Transverse colon (tissue), 4 donors: Measurements from ENCODE around the gene PIAS4. TPM values are rescaled to one million over a fixed set of nuclear protein-coding genes. Genes with fewer than 3 reads are reported as not detected.
"Not testable (repeated sequence)": the region's sequence is repeated elsewhere in the genome, so short reads cannot be mapped to it uniquely, and the experiment has no call there.

ENCODE experiments used
- DNase-seq: peaks from one replicate; pipeline ENCODE4 v3.0.0-alpha.2; 2019
- H3K27ac ChIP-seq, 4 donors: fragments of 200-600 bp; sonication (generic); 2 replicates each; pipeline ENCODE4 v1.5.1; 2016 to 2018; ENCODE audit warnings: inconsistent platforms in 4 of 4
- H3K27me3 ChIP-seq: fragments of 200-600 bp; sonication (generic); 2 replicates; pipeline ENCODE4 v1.5.1; 2017; ENCODE audit warnings: inconsistent platforms
- H3K36me3 ChIP-seq, 4 donors: fragments of 200-600 bp; sonication (generic); 2 replicates each; pipeline ENCODE4 v1.5.1; 2017 to 2019; ENCODE audit warnings: inconsistent platforms in 4 of 4
- H3K4me1 ChIP-seq, 4 donors: fragments of 200-600 bp; sonication (generic); 2 replicates each; pipeline ENCODE4 v1.5.1; 2017 to 2020; ENCODE audit warnings: inconsistent platforms in 4 of 4
- H3K4me3 ChIP-seq, 4 donors: fragments of 200-600 bp; sonication (generic); 1 replicate in 1 of 4; 2 replicates in 3 of 4; pipeline versions ENCODE4 v1.5.1 to v1.6.1; 2017 to 2019; ENCODE audit warnings: inconsistent platforms in 4 of 4
- H3K9me3 ChIP-seq, 2 donors: fragments of 200-600 bp; sonication (generic); 2 replicates each; pipeline ENCODE4 v1.5.1; 2017 to 2019; ENCODE audit warnings: inconsistent platforms in 2 of 2
- EP300 ChIP-seq: sonication (generic); formaldehyde crosslinking; IDR thresholded peaks from one replicate; pipeline ENCODE4 v1.6.1; 2017; ENCODE audit warnings: antibody characterized with exemption, low read depth
- POLR2A ChIP-seq: fragments of 450-650 bp; IDR thresholded peaks from one replicate; pipeline ENCODE4 v1.6.1; 2016; ENCODE audit warnings: antibody characterized with exemption, mild to moderate bottlenecking, moderate library complexity
- POLR2AphosphoS5 ChIP-seq, 3 donors: sonication (generic); formaldehyde crosslinking; IDR thresholded peaks; one replicate each; pipeline ENCODE4 v1.6.1; 2016; ENCODE audit warnings: antibody characterized with exemption in 3 of 3
- WGBS, 2 donors: methylation state at CpG; one replicate each; pipeline ENCODE4 v1.1.5; 2018; ENCODE audit warnings: low coverage in 1 of 2; 5-methylcytosine and 5-hydroxymethylcytosine counted together
- in situ Hi-C, 4 donors: fragments of 200-750 bp; cut with MboI; loops; one replicate each; pipeline versions ENCODE4 v1.15.0 to v1.15.1; 2017; ENCODE audit warnings: low sequenced_read_pairs in 3 of 4, low pct_ligation_motif_present in 1 of 4, low pct_unique_long_range_greater_than_20kb in 1 of 4
- intact Hi-C: fragments of 100-400 bp; cut with DNase I; formaldehyde crosslinking; loops from one replicate; pipeline ENCODE4 v1.15.1; 2023; ENCODE audit warnings: low total_unique reads
- total RNA-seq, 4 donors: library from RNA; depleted of rRNA; stranded (reverse); fragments of >200 nt; gene quantifications; one replicate each; pipeline ENCODE4 v1.1.0, GENCODE V29; 2016
- TF ChIP-seq, protein P1 (sequence below), 5 experiments: fragments of 200-600 bp in 3 of 5; fragments of 450-650 bp in 2 of 5; sonication (generic) in 3 of 5; IDR thresholded peaks; 1 replicate in 2 of 5; 2 replicates in 3 of 5; pipeline ENCODE4 v1.5.1; 2016 to 2017; ENCODE audit warnings: antibody characterized with exemption in 5 of 5, inconsistent platforms in 3 of 5, mild to moderate bottlenecking in 2 of 5, moderate library complexity in 1 of 5

The PIAS4 gene
- total RNA-seq, 4 donors from 2014 or later = 15.5 to 110 (median 23.0) TPM

DNA sequence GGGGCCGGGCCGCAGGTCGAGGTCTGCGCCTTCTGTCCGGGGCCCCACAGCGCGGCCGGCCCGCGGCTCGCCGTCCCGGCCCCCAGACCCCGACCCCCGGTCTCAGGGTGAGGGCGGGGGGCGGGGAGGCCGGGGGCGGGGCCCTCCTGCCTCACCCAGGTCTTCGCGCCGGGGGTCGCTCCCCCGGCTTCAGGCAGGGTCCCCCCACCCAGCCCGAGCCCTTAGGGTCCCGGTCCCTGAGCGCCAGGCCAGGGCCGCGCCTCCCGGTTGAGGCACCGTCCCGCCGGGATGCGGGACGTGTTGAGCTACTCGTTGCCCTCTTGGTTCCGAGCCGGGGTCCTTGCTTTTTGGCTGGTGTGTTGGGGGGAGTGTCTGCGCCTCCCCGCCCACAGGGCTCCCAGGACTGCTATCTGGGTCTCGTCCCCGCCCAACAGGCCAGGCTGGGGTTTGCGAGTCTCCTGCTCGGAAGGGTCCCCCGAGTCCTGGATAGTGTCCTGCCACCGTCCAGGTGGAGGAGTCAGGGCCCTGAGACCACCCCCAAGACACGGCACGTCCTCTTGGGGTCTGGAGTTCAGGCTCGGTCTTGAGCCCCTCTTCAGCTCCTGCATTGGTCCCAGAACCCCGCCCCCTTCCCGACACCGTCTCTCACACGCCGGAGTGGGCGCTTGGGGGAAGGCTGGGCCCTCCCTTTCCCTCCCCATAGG is 452 bp downstream of the PIAS4 start:
- Histone ChIP-seq H3K4me3 (peak overlapping the region; percentile 88 to 98 (median 92)), H3K9me3 (no peaks in the 10 kb centered on the region), H3K36me3 (no peaks in the 10 kb centered on the region), H3K27me3 (no peaks in the 10 kb centered on the region), H3K27ac (peak overlapping the region; percentile 90 to 93 (median 91)), H3K4me1 (peaks cover 38 to 50% (median 44%) of the 10 kb centered on the region in 4 donors)
- intact Hi-C loops = no loop called here
- no peak for TF ChIP-seq POLR2AphosphoS5 (IDR thresholded peaks at IDR 0.05)
- no peak for TF ChIP-seq EP300
- TF ChIP-seq, protein P1, sequence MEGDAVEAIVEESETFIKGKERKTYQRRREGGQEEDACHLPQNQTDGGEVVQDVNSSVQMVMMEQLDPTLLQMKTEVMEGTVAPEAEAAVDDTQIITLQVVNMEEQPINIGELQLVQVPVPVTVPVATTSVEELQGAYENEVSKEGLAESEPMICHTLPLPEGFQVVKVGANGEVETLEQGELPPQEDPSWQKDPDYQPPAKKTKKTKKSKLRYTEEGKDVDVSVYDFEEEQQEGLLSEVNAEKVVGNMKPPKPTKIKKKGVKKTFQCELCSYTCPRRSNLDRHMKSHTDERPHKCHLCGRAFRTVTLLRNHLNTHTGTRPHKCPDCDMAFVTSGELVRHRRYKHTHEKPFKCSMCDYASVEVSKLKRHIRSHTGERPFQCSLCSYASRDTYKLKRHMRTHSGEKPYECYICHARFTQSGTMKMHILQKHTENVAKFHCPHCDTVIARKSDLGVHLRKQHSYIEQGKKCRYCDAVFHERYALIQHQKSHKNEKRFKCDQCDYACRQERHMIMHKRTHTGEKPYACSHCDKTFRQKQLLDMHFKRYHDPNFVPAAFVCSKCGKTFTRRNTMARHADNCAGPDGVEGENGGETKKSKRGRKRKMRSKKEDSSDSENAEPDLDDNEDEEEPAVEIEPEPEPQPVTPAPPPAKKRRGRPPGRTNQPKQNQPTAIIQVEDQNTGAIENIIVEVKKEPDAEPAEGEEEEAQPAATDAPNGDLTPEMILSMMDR (IDR thresholded peaks at IDR 0.05) = no peak
- TF ChIP-seq POLR2A = no peak
- DNase-seq = peak; percentile 48
- 1% methylated on average over 43 of the region's 55 CpGs; no CpG with 5 or more reads in 1 of the 2 donors for WGBS, 2 donors
- in situ Hi-C loops = no loop called here

DNA sequence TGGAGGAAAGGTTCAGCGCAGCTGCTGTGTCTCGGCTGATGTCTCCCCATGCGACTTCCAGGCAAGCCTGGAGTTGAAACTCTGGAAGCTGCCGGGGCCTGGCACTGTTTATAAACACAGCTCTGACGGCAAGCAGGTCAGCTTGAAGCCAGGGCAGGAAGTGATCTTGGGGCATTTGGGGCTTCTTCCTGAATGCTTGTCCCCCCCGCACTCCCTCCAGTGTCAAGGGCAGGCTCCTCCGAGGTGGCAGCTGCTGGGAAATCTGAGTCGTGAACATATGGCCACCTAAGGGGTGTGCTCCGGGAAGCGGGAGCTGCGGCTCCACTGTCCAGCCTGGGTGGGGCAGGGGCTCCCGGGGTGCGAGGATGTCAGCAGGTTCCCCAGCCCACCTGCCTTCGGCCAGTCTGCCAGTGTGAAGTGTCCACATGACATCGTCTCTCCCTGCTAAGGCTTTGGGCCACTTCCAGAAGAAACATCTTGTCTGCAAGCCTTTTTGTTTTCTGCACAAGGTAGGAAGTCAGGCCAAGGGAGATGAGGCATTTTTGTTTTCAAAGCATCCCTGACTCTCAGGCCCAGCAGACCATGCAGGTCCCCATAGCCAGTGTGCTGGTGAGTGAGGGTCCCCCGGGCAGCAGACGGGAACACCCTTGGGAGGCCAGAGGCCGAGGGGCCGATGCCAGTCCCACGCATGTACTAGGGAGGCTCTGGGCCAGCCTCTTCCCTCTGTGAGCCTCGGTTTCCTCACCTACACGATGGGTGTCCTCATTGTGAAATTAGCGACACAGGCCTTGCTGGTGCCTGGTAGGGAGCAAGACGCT is 2.7 kb downstream of the PIAS4 start:
- WGBS, 2 donors = 68% methylated on average over 23 of the region's 24 CpGs; no CpG with 5 or more reads in 1 of the 2 donors

DNA sequence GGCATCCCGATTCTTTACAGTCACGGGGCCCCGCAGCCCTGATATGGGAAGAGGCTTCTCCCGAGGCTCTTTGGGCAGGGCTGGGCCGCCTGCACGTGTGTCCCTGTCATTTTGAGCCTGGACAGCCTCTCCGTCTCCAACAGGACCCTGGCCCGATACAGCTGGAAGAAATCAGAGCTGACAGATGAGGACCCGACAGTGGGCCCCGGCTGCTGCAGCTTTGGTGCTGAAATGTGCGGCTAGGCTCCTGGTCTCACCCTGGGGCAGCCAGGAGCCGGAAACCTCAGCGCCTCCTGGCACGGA is 3.2 kb downstream of the PIAS4 start:
- intact Hi-C loops (no loop called here), in situ Hi-C loops (no loop called here)
- Histone ChIP-seq H3K36me3 (peaks cover 0 to 8% (median 0%) of the 10 kb centered on the region in 4 donors), H3K9me3 (no peaks in the 10 kb centered on the region), H3K27me3 (no peaks in the 10 kb centered on the region), H3K4me3 (no peak overlapping the region), H3K4me1 (peaks cover 51 to 77% (median 59%) of the 10 kb centered on the region in 4 donors), H3K27ac (peak overlapping the region; percentile 90 to 93 (median 91))
- no peak for DNase-seq
- no peak for TF ChIP-seq POLR2AphosphoS5 (IDR thresholded peaks at IDR 0.05)
- TF ChIP-seq, protein P1 (IDR thresholded peaks at IDR 0.05) = no peak
- no peak for TF ChIP-seq POLR2A
- TF ChIP-seq EP300 = no peak
- WGBS, 2 donors = 79% methylated on average over 14 of the region's 14 CpGs; no CpG with 5 or more reads in 1 of the 2 donors

More for the DNA sequence above, 2.7 kb downstream of the PIAS4 start:
- Histone ChIP-seq H3K4me3 (peak overlapping the region in 1 of 4 donors; percentile 94), H3K9me3 (no peaks in the 10 kb centered on the region), H3K36me3 (peaks cover 0 to 8% (median 0%) of the 10 kb centered on the region in 4 donors), H3K27me3 (no peaks in the 10 kb centered on the region), H3K27ac (peak overlapping the region; percentile 90 to 93 (median 91)), H3K4me1 (peaks cover 47 to 72% (median 54%) of the 10 kb centered on the region in 4 donors)
- peak; percentile 30 for TF ChIP-seq EP300
- TF ChIP-seq, protein P1 (IDR thresholded peaks at IDR 0.05) = no peak
- TF ChIP-seq POLR2A = no peak
- TF ChIP-seq POLR2AphosphoS5 (IDR thresholded peaks at IDR 0.05) = peak in 2 of 3 donors; percentile 18 to 24
- no peak for DNase-seq
- intact Hi-C loops = no loop called here
- in situ Hi-C loops = no loop called here

DNA sequence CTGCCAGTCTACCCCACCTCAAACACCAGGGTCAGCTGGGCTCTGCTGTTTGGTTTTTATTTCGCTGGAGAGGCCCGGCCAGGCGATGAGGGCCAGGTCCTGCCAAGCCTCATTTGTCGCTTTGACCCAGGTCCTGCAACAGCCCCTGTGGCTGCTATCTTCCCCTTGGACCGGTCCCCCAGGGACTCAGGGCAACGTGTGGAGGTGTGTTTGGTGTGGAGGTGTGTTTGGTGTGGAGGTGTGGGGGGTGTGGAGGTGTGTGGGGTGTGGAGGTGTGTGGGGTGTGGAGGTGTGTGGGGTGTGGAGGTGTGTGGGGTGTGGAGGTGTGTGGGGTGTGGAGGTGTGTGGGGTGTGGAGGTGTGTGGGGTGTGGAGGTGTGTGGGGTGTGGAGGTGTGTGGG is 3.9 kb downstream of the PIAS4 start:
- H3K27me3 ChIP-seq, H3K4me3 ChIP-seq, H3K9me3 ChIP-seq, intact Hi-C loops, H3K36me3 ChIP-seq, in situ Hi-C loops, DNase-seq: not testable (repeated sequence)
- Histone ChIP-seq H3K27ac (peak overlapping the region; percentile 90 to 93 (median 91)), H3K4me1 (peaks cover 50 to 83% (median 64%) of the 10 kb centered on the region in 4 donors)
- 66% methylated on average over 6 of the region's 6 CpGs; no CpG with 5 or more reads in 1 of the 2 donors for WGBS, 2 donors
